OCI-M2 (cell line): ENCODE results near the gene ZNF670.
"Not testable (repeated sequence)": the region's sequence is repeated elsewhere in the genome, so short reads cannot be mapped to it uniquely, and the experiment has no call there.

Source experiments
- DNase-seq: peaks from one replicate; lab custom pipeline; 2025; ENCODE audit not compliant: unreplicated experiment; lab: John Stamatoyannopoulos, UW

Gene ZNF670

GRCh38 chr1:247078258-247079140, at the start of gene ZNF670:
Gene ZNF670, minus strand, starts transcription at chr1:247078811. Its CDS starts 215 bp downstream, at chr1:247078596.
- DNase-seq = peak; percentile 76

GRCh38 chr1:247127519-247128282, 49.1 kb upstream of the ZNF670 start:
- not testable (repeated sequence) for DNase-seq

GRCh38 chr1:247126601-247127000, 48.0 kb upstream of the ZNF670 start:
- DNase-seq = not testable (repeated sequence)

- DNase-seq = not testable (repeated sequence)
Measured at GRCh38 chr1:247126166-247126565, 47.6 kb upstream of the ZNF670 start.

GRCh38 chr1:247121382-247121781, 42.8 kb upstream of the ZNF670 start:
- no peak for DNase-seq

- DNase-seq = not testable (repeated sequence)
Measured at GRCh38 chr1:247120408-247120668, 41.7 kb upstream of the ZNF670 start.

GRCh38 chr1:247119600-247120407, 41.2 kb upstream of the ZNF670 start:
- DNase-seq = no peak

GRCh38 chr1:247118946-247119446, 40.4 kb upstream of the ZNF670 start:
- DNase-seq = no peak

- DNase-seq = no peak
Measured at GRCh38 chr1:247115545-247115944, 36.9 kb upstream of the ZNF670 start.

- no peak for DNase-seq
Measured at GRCh38 chr1:247115141-247115510, 36.5 kb upstream of the ZNF670 start.

- no peak for DNase-seq
Measured at GRCh38 chr1:247114351-247115140, 35.9 kb upstream of the ZNF670 start.

GRCh38 chr1:247113733-247114271, 35.2 kb upstream of the ZNF670 start:
- DNase-seq = no peak

GRCh38 chr1:247113094-247113497, 34.5 kb upstream of the ZNF670 start:
- no peak for DNase-seq

- DNase-seq = no peak
Measured at GRCh38 chr1:247112479-247112781, 33.8 kb upstream of the ZNF670 start.

- no peak for DNase-seq
Measured at GRCh38 chr1:247111700-247112478, 33.3 kb upstream of the ZNF670 start.

- DNase-seq = no peak
Measured at GRCh38 chr1:247111259-247111699, 32.7 kb upstream of the ZNF670 start.

GRCh38 chr1:247110627-247111258, 32.1 kb upstream of the ZNF670 start:
- DNase-seq = no peak

- DNase-seq = no peak
Measured at GRCh38 chr1:247107694-247108093, 29.1 kb upstream of the ZNF670 start.

- no peak for DNase-seq
Measured at GRCh38 chr1:247105966-247106365, 27.4 kb upstream of the ZNF670 start.
